T47D (cell line): ENCODE measurements around the gene LMAN1.

Experiments used
- DNase-seq, 2 experiments: peaks; one replicate each; pipeline versions ENCODE4 v3.0.0 to v3.0.0-alpha.2; 2011 to 2012; ENCODE audit warnings: low read depth in 1 of 2, low spot score in 1 of 2
- JUND ChIP-seq: IDR thresholded peaks from 2 replicates; pipeline ENCODE4 v1.6.1; 2012; ENCODE audit warnings: low read depth
- in situ Hi-C: cut with HindIII; loops from 2 replicates; pipeline ENCODE4 v1.10.0; 2016; ENCODE audit warnings: low sequenced_read_pairs, low pct_unique_long_range_greater_than_20kb

The LMAN1 gene

DNA sequence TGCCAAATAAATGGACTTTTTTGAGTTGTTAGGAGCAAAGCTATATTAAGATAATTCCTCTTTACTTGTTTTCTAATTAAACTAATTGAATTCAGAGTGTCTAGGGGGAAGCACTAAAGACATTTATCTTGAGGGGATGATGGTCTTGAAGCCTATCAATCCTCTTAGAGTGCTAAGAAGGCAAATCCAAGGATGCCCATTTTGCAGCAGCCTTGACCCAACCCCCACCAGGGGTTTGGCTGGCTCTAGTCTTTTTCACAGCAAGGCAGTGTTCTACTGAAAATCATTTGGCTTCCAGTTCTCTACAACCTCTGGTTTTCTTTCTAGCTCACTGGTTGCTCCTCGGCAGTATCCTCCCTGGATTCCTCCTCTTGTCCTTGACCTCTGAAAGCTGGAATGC lies 79.3 kb downstream of the LMAN1 start:
- in situ Hi-C loops = no loop called here
- no peak for TF ChIP-seq JUND

DNA sequence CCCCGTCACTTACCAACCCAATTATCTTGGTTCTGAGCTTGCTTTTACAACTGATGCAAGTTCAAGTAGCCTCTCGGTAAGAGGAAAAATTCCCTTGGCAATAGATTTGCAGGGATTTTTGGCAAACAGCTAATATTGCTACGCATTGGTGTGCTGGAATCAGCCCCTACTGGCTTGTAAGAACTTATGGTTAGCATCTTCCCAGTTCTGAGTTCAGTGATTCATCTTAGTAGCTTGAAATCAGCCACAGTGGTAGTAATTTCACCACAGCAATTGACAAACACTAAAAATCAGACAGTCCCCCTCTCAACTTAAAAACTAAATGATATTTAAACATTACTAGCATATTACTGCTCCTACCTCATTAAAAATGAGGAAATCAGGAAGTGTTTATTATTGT lies 79.9 kb downstream of the LMAN1 start:
- no peak for DNase-seq
- TF ChIP-seq JUND = no peak
- in situ Hi-C loops = no loop called here

More for the DNA sequence above, 79.3 kb downstream of the LMAN1 start:
- DNase-seq = no peak

DNA sequence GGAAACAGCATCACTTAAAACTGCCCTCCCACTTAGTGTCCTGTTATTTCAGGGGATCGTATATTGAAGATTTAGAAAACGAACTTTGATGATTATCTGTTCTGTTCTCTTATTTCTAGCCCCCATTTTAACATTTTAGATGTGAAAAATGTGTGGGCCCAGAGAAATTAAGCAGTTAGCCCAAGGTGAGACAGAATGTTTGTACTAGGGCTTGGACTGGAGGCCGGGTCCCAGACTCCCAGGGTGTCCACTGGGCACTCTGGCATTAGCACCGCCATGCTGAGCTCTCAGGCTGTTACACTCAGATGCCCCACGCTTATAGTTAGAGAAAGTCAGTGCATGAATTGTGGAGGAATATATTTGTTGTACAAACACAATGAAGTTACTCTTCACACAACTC lies 80.3 kb downstream of the LMAN1 start:
- TF ChIP-seq JUND = no peak
- in situ Hi-C loops = no loop called here
- DNase-seq = no peak
